GM11168 (cell line): ENCODE results near the gene SPATA31D3.
"Not testable (repeated sequence)": the region's sequence is repeated elsewhere in the genome, so short reads cannot be mapped to it uniquely, and the experiment has no call there.

Source experiments
- in situ Hi-C: fragments of 300-500 bp; cut with MboI; formaldehyde crosslinking; loops from one replicate; pipeline ENCODE4 v1.12.0; 2022; ENCODE audit warnings: low sequenced_read_pairs; ENCODE audit not compliant: unreplicated experiment

Gene SPATA31D3

DNA sequence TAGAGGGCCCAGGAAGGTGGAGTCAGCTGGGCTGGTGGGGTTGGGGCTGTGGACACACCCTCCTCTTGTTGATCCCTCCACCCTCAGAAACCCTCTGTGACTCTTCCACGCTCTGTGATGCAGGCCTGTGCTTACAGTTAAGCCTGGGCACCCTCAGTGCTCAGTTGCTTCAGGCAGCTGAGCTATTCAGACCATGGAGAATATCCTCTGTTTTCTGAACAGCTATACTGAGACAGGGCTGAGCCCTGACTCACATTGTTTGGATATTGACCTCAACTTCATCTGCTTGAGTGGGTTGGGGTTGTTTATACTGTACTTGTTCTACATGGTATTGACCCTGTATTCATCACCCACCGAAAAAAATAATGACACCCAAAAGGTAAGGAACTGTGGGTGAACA, at the start of gene SPATA31D3:
SPATA31D3 (plus strand) TSS at position 108 of the 400 bp plus-strand sequence; CDS start at position 194, 86 bp downstream.
- in situ Hi-C loops, result not testable (repeated sequence)

DNA sequence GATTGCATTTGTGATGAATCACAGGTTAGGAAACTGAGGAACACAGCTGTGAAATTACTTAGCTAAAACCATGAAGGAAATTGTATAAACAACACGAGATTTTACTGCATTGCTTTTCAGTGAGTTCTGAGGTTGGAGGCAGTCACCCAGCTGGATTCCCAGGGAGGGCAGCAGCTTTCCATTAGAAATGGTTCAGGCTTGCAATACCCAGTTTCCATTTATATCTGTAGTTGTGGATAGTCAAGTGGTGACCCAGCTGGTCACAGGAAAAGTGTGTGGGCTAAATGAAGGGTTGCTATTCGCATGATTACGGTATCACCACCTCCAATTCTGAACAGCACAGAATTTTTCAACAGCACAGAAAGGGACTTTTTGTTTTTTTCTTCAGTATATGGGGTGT, 49.4 kb upstream of the SPATA31D3 start:
- in situ Hi-C loops, result no loop called here

DNA sequence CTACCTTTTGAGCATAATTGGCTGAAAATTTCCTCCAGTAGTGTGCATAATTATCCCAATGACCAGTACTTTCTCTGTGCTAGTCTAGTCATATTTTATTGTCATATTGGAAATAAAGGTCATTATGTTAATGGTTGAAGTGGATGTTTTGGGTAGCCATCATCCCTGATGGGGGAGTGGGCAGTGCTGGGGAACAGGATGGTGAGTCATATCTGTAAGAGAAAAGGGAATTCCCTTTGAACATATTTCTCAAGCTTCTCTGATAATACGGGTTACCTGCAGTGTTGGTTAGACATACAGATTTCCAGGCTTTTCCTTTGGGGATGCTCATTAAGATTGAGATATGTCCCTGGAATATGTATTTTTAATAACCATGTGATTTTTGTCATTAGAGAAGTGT, 48.4 kb upstream of the SPATA31D3 start:
- in situ Hi-C loops, result no loop called here

DNA sequence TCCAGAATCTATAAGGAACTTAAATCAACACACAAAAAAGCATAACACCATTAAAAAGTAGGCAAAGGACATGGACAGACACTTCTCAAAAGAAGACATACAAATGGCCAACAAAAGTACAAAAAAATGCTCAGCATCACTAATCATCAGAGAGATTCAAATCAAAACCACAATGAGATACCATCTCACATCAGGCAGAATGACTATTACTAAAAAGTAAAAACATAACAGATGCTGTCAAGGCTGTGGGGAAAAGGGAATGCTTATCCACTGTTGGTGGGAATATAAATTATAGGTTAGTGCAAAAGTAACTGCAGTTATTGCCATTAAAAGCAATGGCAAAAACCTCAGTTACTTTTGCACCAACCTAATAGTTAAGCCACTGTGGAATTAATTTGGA, 47.2 kb upstream of the SPATA31D3 start:
- in situ Hi-C loops, result no loop called here

DNA sequence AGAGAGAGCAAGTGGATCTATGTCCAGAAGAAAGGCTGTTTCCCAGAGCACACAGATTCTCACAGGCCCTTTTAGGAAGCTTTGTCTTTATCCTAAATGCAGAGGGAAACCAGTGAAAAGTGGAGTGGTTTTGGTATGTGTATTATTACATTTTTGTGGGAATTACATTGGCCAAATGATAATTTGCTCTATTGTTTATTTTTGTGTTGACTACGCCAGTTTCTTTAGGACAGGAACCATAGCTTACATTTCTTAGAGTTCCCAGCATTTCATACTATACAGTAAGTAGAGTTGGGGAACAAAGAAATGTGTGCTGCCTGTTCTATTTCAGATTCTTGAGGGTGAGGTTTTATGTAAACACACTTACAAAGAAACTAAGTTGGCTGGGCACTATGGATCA, 44.4 kb upstream of the SPATA31D3 start:
- in situ Hi-C loops, result no loop called here

DNA sequence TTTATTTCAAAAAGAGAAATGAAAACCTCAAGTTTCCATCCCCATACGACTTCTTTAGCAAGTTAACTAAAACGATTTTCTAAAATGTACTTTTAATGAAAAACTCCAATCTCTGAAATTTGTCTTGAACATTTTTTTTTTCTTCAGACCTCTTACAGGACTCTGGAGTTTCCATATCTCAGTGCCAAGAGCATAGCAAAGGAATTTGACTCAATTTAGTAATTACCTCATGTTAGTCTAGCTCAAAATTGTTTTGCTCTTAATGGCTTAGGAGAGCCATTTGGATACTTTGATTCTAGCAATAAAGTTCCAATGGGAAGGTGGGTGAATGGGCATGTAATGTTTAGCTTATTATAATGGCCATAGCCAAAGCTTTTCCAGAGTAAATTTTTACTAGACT, 41.1 kb upstream of the SPATA31D3 start:
- in situ Hi-C loops, result no loop called here

DNA sequence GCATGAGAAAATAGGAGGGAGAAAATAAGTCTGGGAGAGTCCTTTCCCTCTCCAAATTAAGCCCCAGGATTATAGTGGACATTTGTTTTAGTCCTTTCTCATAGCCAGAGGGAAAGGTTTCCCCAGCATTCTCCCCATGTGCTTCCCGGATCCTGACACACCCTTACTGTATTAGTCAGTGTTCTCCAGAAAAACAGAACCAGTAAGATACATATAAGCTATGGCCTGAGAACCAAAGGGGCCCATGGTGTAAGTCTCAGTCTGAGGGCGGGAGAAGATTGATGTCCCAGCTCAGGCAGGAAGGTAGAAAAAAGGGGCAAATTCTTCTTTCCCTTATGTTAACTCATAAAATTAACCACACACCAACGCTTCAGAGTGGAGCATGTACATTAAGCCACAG, 40.7 kb upstream of the SPATA31D3 start:
- in situ Hi-C loops, result no loop called here

DNA sequence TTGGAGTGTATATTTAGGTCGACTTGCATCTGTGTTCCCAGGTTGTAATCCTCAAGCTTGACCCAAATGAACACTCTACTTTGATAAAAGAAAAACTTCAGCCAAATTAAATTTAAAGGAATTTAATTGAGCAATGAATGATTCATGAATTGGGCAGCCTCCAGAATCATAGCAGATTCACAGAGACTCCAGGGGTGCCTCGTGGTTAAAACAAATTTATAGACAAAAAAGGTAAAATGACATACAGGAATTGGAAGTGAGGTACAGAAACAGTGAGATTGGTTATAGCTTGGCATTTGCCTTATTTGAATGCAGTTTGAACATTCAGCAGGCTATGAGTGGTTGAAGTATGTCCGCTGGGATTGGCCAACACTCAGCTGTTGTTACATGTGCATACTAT, 36.6 kb upstream of the SPATA31D3 start:
- in situ Hi-C loops, result no loop called here

DNA sequence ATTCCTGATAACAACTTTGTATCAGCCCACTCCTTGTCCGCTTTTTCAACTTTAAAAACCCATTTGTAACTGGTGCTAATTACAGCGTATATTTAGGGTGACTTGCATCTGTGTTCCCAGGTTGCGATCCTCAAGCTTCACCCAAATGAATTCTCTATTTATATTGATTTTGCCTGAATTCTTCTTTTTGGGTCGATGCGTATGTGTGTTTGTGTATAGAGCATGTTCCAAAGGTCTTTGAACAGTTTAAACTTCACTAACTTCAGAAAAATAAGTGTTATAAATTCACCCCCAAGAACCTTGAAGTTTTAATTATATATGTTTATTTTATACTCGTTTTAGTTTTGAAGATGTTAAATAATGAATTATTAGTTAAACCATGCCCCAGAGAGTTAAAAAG, 31.2 kb upstream of the SPATA31D3 start:
- in situ Hi-C loops, result no loop called here

DNA sequence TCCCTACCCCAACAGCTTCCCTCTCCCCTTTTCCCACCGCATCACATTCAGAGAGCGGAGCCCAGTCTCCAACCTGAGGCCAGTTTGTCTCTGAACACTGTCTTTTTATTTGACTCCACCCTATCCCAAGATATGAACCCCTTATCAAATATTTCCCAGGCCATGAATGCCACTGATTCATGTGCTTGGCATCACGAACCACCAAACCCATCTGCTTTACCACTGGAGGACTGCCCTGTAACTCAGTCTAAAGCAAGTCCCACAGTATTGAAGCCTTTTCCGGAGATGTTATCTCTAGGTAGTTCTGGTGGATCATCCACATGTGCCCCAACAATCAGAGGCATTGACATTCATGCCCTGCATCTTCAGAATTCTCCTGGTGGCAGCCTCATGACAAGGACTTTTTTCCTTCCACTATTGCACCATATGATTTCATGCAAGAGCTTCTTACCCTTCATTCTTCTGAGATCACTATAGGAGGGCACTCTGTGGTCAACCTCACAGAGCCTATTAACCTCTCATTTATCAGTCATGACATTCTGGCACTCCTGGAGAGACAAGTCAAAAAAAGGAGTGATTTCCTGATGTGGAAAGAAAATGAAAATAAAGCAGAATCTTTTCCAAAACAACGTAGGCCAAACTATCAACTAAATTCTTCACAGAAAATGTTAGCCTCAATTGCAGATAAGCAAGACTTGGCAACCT, 27.3 kb upstream of the SPATA31D3 start:
- in situ Hi-C loops, result no loop called here

DNA sequence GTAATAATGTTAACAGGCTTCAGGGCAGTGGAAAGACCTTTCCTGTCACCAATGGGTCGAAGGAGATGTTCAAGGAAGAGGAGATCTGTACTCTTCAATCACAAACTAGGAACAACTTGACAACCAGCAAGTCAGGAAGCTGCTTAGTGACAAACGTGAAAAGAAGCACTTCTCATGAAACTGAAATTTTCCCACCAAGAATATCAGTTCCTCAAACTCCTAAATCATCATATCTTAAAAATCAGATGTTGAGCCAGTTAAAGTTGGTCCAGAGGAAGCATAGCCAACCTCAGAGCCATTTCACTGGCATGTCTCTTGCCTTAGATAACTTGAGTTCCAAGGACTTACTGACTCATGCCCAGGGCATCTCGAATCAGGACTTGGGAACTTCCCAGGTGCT, 24.8 kb upstream of the SPATA31D3 start:
- in situ Hi-C loops, result not testable (repeated sequence)

DNA sequence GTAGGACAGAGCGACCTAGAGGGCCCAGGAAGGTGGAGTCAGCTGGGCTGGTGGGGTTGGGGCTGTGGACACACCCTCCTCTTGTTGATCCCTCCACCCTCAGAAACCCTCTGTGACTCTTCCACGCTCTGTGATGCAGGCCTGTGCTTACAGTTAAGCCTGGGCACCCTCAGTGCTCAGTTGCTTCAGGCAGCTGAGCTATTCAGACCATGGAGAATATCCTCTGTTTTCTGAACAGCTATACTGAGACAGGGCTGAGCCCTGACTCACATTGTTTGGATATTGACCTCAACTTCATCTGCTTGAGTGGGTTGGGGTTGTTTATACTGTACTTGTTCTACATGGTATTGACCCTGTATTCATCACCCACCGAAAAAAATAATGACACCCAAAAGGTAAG, 15.0 kb upstream of the SPATA31D3 start, which contains the start of gene SPATA31D4:
SPATA31D4 (plus strand) TSS at position 124 of the 400 bp plus-strand sequence; CDS start at position 210, 86 bp downstream.
- in situ Hi-C loops, result not testable (repeated sequence)

DNA sequence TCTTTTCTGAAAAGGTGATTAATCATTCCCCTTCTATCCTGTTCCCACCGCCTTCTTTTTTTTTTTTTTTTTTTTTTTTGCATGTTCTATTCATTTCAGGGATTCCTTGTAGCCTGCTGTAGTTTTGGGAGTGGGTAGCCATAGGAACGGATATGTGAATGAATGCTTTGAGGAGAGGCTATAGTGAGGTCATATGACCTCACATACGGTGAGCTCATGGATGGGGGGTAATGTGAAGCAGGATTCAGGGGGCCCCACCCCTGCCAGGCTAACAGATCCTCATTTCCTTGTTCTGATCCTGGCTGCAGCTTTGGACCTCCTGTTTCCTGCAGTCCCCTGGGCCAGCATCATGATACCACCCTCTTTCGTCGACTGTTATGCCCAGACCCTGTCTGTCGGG, 13.2 kb upstream of the SPATA31D3 start:
- in situ Hi-C loops, result not testable (repeated sequence)

DNA sequence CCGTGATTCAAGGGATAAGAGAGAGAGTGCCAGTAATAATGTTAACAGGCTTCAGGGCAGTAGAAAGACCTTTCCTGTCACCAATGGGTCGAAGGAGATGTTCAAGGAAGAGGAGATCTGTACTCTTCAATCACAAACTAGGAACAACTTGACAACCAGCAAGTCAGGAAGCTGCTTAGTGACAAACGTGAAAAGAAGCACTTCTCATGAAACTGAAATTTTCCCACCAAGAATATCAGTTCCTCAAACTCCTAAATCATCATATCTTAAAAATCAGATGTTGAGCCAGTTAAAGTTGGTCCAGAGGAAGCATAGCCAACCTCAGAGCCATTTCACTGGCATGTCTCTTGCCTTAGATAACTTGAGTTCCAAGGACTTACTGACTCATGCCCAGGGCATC, 9.8 kb upstream of the SPATA31D3 start:
- in situ Hi-C loops, result not testable (repeated sequence)

DNA sequence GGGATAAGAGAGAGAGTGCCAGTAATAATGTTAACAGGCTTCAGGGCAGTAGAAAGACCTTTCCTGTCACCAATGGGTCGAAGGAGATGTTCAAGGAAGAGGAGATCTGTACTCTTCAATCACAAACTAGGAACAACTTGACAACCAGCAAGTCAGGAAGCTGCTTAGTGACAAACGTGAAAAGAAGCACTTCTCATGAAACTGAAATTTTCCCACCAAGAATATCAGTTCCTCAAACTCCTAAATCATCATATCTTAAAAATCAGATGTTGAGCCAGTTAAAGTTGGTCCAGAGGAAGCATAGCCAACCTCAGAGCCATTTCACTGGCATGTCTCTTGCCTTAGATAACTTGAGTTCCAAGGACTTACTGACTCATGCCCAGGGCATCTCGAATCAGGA, 5.3 kb downstream of the SPATA31D3 start:
- in situ Hi-C loops, result not testable (repeated sequence)

DNA sequence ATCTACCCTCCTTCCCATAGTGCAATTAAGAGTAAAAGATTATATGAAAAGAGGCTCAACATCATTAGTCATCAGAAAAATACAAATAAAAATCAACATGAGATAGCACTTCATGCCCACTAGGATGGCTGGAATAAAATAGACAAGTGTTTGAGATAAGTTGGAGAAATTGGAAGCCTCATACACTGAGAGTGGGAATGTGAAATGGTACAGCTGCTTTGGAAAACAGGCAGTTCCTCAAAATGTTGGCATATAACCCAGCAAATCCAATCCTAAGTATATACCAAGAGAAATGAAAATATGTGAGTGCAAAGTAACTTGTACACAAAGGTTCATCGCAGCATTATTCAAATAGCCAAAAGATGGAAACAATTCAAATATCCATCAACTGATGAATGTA, 9.8 kb downstream of the SPATA31D3 start:
- in situ Hi-C loops, result no loop called here

DNA sequence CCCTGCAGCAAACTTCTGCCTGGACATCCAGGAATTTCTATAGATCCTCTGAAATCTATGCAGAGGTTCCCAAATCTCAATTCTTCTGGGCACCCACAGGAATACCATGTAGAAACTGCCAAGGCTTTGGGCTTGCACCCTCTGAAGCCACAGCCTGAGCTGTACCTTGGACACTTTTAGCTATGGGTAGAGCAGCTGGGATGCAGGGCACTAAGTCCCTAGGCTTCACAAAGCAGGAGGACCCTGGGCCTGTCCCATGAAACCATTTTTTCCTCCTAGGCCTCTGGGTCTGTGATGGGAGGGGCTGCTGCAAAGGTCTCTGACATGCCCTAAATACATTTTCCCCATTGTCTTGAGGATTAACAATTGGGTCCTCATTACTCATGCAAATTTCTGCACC, 12.3 kb downstream of the SPATA31D3 start:
- in situ Hi-C loops, result no loop called here

DNA sequence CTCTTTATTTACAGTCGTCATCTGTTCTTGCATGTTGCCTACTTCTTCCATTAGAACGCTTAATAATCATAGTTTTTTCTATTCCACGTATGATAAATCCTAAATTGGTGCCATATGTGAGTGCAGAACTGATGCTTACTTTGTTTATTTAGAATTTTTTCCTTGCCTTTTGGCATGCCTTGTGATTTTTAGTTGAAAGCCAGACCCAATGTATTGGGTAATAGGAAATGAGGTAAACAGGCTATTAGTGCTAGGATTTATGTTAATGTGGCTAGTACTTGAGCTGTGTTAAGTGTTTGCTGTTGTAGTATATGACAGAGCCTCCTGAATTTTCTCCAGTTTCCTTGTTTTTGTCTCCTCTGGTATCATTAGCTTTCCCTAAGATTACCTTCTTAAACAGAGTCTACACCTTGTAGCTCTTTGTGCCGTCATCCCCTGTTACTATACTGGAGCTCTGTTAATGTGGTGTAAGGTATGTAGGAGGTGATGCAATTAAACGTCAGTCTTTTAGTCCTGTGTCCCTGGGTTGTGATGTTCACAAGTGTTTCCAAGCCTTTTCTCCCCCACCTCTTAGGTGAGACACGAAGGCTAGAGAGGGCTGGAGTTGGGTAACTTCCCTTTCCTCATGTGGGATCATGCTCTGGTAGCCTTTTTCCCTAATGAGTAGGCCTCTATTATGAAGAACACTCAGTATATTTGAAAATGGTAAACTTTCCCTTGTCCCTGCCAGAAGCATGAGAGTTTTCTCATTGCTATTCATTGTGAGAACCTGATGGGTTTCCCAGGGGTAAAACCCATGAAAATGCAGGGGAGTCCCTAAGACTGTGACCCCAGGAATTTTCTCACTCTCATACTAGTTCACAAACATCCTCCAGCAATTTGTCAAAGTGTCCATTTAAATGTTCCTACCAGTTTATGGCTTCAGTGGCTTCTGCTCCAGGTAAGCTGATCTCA, 21.2 kb downstream of the SPATA31D3 start:
- in situ Hi-C loops, result no loop called here

DNA sequence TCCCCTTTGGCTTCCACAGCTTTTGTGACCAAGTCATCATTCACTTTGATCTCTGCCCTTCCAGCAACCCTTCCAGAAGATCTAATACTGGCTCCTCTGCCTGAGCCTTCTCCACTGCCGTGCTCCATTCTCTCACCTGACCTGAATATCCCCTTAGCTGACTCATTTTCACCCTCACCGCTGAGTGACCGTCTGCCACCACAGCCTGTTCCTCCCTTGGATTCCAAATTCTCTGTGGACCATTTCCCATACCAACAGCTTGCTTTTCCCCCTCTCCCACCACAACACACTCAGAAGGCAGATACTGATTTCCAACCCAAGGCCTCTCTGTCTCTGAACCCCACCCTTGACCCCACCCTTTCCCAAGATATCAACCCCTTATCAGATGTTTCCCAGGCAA, 24.7 kb downstream of the SPATA31D3 start:
- in situ Hi-C loops, result no loop called here

DNA sequence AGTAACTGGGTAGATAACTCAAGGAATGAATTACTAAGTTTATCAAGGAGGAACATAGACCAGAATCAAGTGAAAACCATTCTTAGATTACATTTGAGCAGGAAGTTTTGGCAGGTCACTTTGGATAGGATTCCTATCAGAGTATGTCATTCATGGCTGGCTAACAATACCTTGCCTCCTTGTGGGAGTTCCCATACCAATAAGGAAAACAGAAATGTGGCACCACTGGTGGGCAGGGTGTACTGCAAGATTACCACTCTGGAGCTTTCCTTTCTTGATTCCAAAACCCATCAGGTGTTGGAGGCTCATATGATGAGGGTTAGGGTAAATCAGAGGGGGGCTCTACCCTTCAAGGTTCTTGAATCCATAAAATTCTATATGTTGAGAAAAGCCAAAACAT, 26.7 kb downstream of the SPATA31D3 start:
- in situ Hi-C loops, result no loop called here

DNA sequence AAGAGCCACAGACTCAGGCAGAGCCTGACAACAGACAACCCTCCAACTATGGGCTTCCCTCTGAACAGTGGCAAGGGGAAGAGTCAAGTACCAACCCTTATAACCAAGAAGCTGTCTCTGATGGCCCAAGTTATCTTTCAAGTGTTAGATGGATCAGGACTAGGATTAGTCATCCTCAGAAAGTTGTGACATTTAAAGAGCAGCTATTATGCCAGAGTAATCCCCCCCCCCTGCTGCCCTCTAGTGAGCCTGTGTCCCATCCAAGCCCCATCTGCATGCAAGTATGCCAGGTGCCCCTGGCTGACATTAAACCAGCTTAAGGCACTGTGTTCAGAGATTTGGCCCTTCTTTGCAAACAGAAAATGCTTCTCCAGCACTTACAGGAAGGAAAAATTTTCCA, 28.4 kb downstream of the SPATA31D3 start:
- in situ Hi-C loops, result no loop called here
